Effector memory CD8-positive, alpha-beta T cell (primary cell): ENCODE results near the gene EVA1C.
"Not testable (repeated sequence)": the region's sequence is repeated elsewhere in the genome, so short reads cannot be mapped to it uniquely, and the experiment has no call there.

Source experiments
- ATAC-seq: fragments of 150-1000 bp; cut with Tn5 transposase; replicated peaks from 2 replicates; pipeline ENCODE4 v1.10.0; 2021; ENCODE audit warnings: mild to moderate bottlenecking, moderate library complexity
- DNase-seq, 3 experiments: peaks; one replicate each; pipeline ENCODE4 v3.0.0; 2021
- H3K27ac Mint-ChIP-seq, 2 donors: one replicate each; pipeline ENCODE4 v1.8.0; 2022; ENCODE audit warnings: mild to moderate bottlenecking in 2 of 2, mixed read lengths in 2 of 2, moderate library complexity in 2 of 2
- H3K27me3 Mint-ChIP-seq, 2 donors: one replicate each; pipeline ENCODE4 v1.8.0; 2022; ENCODE audit warnings: mixed read lengths in 2 of 2
- H3K36me3 Mint-ChIP-seq: one replicate; pipeline ENCODE4 v1.8.0; 2022; ENCODE audit warnings: mild to moderate bottlenecking, moderate library complexity, mixed read lengths; ENCODE audit not compliant: insufficient read depth
- H3K4me1 Mint-ChIP-seq, 2 donors: one replicate each; pipeline ENCODE4 v1.8.0; 2022; ENCODE audit warnings: low read depth in 2 of 2, mixed read lengths in 2 of 2
- H3K4me3 Mint-ChIP-seq, 2 donors: one replicate each; pipeline ENCODE4 v1.8.0; 2022; ENCODE audit warnings: mild to moderate bottlenecking in 2 of 2, mixed read lengths in 2 of 2, moderate library complexity in 2 of 2
- H3K9me3 Mint-ChIP-seq, 2 donors: one replicate each; pipeline ENCODE4 v1.8.0; 2022; ENCODE audit warnings: mixed read lengths in 2 of 2
- total RNA-seq, 9 experiments: gene quantifications; one replicate each; lab custom pipeline; 2026; lab: John Stamatoyannopoulos, UW

Gene EVA1C, protein sequence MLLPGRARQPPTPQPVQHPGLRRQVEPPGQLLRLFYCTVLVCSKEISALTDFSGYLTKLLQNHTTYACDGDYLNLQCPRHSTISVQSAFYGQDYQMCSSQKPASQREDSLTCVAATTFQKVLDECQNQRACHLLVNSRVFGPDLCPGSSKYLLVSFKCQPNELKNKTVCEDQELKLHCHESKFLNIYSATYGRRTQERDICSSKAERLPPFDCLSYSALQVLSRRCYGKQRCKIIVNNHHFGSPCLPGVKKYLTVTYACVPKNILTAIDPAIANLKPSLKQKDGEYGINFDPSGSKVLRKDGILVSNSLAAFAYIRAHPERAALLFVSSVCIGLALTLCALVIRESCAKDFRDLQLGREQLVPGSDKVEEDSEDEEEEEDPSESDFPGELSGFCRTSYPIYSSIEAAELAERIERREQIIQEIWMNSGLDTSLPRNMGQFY
- 9.4 to 24.8 (median 15.7) reads per million in 9 experiments for total RNA-seq

DNA sequence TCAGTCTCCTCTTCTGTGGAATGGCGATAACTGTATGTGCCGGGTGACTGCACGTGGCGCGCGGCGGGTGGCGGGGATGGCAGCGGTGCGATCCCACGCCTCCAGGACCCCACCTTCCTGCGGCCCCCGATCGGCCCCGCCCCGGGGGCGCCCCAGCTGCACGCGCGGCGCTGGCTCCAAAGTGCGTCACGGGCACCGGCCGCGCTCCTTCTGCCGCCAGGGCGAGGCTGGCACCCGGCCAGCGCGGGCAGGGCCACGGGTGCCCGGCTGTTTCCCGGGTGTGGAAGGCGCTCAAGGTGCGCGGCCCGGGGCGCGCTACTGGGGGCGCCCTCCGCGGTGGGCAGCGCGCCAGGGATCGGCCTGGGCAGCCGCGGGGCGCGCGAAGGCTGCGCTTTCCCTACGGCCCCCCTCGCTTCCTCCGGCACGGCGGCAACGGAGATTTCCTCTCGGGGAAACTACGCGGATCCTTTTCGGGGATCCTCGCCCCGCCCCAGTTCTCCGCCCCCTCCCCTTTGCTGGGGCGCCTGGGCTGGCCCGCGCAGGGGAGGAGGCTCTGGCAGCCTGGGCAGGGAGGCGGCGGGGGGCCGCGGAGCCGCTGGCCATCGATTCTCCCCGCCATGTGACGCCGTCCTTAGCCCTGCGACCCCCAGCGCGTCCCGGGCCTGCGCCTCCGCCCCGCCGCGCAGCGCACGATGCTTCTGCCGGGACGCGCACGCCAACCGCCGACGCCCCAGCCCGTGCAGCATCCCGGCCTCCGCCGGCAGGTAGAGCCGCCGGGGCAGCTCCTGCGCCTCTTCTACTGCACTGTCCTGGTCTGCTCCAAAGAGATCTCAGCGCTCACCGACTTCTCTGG, at the start of gene EVA1C:
Gene EVA1C (plus strand): TSS at position 545 of the 853 bp plus-strand sequence. CDS start 148 bp downstream, at position 693.
- peak; percentile 68 to 82 (median 75) for DNase-seq

DNA sequence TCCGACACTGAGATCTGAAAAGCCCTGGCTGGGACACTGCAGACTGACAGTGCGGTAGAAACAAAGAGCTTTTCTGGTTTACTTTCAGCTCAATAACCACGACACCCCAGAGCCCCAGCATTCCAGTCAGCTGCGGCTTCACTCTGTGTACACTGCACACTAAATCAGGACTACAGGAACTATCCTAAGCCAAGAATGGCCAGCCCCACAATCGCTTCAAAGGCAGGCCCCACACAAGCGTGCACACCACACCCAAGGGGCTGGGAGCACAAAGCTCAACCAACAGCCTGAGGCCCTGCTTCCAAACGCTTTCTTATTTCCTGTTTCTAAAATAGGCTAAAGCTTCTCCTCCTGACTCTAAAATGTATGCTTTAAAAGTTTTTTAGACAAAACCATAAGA, 48.1 kb upstream of the EVA1C start:
- no peak for ATAC-seq
- Mint-ChIP-seq H3K4me1 (peaks cover 0 to 3% of the 10 kb centered on the region in 2 donors), H3K9me3 (no peaks in the 10 kb centered on the region), H3K27me3 (no peaks in the 10 kb centered on the region), H3K4me3 (no peak overlapping the region), H3K27ac (no peak overlapping the region), H3K36me3 (peaks cover 72% of the 10 kb centered on the region)
- no peak for DNase-seq

More for the DNA sequence above, at the start of gene EVA1C:
- Mint-ChIP-seq H3K36me3 (peaks cover 14% of the 10 kb centered on the region), H3K4me3 (peak within 1 kb of the TSS; percentile 93 to 98), H3K9me3 (peaks cover 0 to 5% of the 10 kb centered on the region in 2 donors), H3K4me1 (peaks cover 58 to 65% of the 10 kb centered on the region in 2 donors), H3K27ac (peak within 1 kb of the TSS; percentile 94 to 98), H3K27me3 (no peaks in the 10 kb centered on the region)
- ATAC-seq = peak; percentile 70

DNA sequence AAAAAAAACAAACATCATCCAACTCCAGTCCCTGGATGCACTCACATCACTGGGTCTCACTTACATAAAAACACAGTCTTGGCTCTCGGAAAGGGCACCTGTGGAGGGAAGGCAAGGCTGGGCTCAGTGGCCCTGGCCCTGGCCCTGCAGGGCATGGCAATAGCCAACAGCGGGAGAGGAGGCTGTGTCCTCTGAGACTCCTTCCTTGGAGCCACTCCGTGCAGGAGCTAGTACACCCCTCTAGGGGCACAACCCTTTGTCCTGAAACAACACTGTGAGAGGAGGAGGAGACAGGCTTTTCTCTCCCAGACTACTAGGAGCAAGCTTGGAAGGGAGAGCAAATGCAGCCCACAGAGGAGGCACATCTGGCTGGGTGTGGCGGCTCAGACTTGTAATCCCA, 47.7 kb upstream of the EVA1C start:
- peaks cover 75% of the 10 kb centered on the region for H3K36me3 Mint-ChIP-seq
- ATAC-seq (no peak), DNase-seq (no peak)
- H3K27me3 Mint-ChIP-seq = no peaks in the 10 kb centered on the region
- H3K9me3 Mint-ChIP-seq = no peaks in the 10 kb centered on the region
- peaks cover 0 to 3% of the 10 kb centered on the region in 2 donors for H3K4me1 Mint-ChIP-seq
- no peak overlapping the region for H3K27ac Mint-ChIP-seq
- no peak overlapping the region for H3K4me3 Mint-ChIP-seq

DNA sequence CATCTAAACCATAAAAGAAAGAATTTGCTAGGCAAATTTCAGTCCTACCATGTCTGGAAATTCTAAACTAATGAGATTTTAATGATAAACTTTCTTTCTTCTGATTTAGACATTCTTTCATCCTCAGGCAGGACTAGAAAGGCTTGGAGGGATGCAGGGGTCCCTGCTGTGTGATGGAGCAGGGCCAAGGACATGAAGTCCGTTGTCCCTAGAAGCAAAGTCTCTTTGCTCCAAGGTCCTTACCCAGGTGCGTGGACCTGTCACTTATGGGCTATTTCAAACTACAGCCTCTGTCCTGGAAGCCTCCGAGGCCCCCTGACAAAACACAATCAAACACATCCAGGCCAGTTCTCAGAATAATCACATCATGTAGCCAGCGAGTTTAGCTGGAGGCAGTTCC, 46.3 kb upstream of the EVA1C start:
- no peaks in the 10 kb centered on the region for H3K27me3 Mint-ChIP-seq
- ATAC-seq = no peak

DNA sequence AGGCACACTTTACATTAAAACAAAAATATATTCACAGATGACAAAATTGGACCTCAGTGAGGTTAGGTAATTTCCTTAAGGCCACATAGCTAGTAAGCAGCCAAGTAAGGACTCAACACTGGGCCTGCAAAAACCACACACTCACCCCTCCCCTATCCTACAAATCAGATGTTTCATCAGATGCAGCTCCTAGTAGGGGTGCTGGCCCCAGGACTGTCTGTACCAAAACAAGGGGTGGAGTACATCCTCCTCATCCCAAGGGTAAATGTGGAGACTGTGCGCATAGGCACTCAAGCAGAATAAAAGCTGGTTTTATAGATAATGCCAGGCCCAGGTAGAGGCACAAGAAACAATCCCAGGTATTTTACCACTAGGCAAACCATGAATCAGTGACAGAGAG, 45.3 kb upstream of the EVA1C start:
- Mint-ChIP-seq H3K4me3 (no peak overlapping the region), H3K27me3 (no peaks in the 10 kb centered on the region), H3K9me3 (no peaks in the 10 kb centered on the region), H3K27ac (no peak overlapping the region), H3K36me3 (peaks cover 67% of the 10 kb centered on the region), H3K4me1 (peaks cover 0 to 3% of the 10 kb centered on the region in 2 donors)
- no peak for DNase-seq
- no peak for ATAC-seq

More for the DNA sequence above, 46.3 kb upstream of the EVA1C start:
- Mint-ChIP-seq H3K27ac (no peak overlapping the region), H3K4me3 (no peak overlapping the region), H3K9me3 (no peaks in the 10 kb centered on the region), H3K4me1 (peaks cover 0 to 3% of the 10 kb centered on the region in 2 donors), H3K36me3 (peaks cover 66% of the 10 kb centered on the region)
- DNase-seq = no peak

DNA sequence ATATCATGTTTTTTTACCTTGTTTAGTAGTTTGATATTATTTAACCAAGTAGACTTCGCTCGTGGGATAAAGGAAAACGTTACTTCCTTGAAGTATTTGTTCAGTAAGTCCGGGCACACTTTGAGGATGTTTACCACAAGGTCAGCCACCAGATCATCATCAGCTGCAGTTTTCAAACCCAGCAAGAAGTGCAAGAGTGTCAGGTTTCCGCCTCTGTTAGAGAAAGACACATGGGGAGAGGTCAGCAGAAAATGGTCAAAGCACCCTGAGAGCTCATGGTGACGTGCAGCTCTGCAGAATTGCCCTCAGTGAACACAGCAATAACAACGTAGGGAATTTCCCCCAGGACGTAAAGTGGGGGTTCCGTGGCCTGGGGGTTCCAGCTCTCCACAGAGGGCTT, 44.1 kb upstream of the EVA1C start:
- Mint-ChIP-seq H3K27me3 (no peaks in the 10 kb centered on the region), H3K9me3 (no peaks in the 10 kb centered on the region), H3K4me1 (peaks cover 0 to 3% of the 10 kb centered on the region in 2 donors), H3K4me3 (no peak overlapping the region), H3K27ac (no peak overlapping the region), H3K36me3 (peaks cover 71% of the 10 kb centered on the region)
- no peak for ATAC-seq
- no peak for DNase-seq

DNA sequence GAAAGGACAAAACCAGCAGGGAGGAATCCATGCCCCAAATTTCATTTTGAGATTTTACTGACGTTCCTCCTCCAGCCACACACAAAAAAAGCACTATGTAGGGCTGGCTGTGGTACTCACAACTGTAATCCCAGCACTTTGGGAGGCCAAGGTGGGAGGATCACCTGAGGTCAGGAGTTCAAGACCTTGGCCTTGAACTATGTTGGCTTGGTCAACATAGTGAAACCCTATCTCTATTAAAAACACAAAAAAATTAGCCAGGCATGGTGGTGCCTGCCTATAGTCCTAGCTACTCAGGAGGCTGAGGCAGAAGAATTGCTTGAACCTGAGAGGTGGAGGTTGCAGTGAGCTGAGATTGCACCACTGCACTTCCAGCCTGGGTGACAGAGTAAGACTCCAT, 43.5 kb upstream of the EVA1C start:
- not testable (repeated sequence) for H3K27ac Mint-ChIP-seq, ATAC-seq, DNase-seq, H3K9me3 Mint-ChIP-seq, H3K4me3 Mint-ChIP-seq, H3K4me1 Mint-ChIP-seq, H3K27me3 Mint-ChIP-seq
- peaks cover 66% of the 10 kb centered on the region for H3K36me3 Mint-ChIP-seq

DNA sequence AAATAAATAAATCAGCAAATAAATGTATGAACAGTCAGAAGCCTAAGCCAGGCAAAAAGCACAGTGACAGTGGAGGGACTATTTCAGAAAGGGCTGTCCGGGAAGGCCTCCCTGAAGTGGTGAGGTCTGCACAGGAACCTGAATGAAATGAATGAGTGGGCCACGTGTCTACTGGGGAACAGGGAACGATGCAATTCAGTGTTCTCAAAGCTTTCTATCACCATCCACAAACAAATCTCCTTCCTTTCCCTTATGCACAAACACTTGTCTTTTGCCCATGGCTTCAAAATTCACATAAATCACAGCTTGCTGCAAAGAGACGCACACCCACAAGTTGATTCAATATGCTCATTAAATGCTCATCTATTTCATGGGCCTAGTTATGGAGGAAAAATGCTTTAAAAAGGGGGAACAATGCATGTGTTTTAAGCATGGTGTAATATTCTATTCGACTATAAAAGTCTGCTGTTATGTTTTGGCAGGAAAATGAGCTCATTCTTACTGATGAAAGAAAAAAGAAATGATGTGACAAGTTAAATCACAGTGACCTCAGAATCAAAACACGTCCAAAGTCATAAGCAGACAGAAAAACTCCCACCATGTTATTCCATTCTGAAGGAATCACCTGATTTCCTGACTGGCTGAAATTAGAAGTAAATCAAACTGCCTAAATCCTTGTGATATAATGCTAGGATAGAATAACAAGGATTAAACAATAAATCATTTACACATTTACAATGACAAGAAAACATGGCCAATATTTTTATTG, 41.3 kb upstream of the EVA1C start:
- no peaks in the 10 kb centered on the region for H3K9me3 Mint-ChIP-seq
- DNase-seq = no peak
- no peak overlapping the region for H3K27ac Mint-ChIP-seq

DNA sequence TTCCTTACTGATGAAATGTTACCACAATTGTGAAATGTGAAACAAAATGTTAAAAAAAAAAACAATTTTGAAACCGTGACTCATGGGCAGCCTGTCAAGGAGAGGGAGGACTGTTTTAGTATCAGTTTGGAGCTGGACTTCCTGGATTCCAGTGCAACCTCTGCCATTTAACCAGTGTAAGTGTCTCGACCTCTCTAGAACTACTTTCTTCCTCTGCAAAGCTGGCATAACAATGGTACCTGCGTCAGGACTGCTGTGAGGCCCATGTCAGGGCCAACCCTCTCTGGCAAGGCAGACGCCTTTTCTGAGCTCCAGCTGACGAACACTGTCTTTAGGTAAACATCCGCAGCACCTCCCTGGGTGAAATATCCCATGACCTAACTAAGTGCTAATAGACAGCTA, 40.6 kb upstream of the EVA1C start:
- H3K36me3 Mint-ChIP-seq = peaks cover 52% of the 10 kb centered on the region
- H3K27me3 Mint-ChIP-seq = no peaks in the 10 kb centered on the region
- DNase-seq (no peak), ATAC-seq (no peak)
- H3K4me1 Mint-ChIP-seq = no peaks in the 10 kb centered on the region
- peak overlapping the region; percentile 65 to 71 for H3K27ac Mint-ChIP-seq
- no peaks in the 10 kb centered on the region for H3K9me3 Mint-ChIP-seq
- H3K4me3 Mint-ChIP-seq = no peak overlapping the region

More for the DNA sequence above, 41.3 kb upstream of the EVA1C start:
- no peaks in the 10 kb centered on the region for H3K4me1 Mint-ChIP-seq
- H3K36me3 Mint-ChIP-seq = peaks cover 59% of the 10 kb centered on the region
- no peaks in the 10 kb centered on the region for H3K27me3 Mint-ChIP-seq
- no peak for ATAC-seq
- H3K4me3 Mint-ChIP-seq = no peak overlapping the region

DNA sequence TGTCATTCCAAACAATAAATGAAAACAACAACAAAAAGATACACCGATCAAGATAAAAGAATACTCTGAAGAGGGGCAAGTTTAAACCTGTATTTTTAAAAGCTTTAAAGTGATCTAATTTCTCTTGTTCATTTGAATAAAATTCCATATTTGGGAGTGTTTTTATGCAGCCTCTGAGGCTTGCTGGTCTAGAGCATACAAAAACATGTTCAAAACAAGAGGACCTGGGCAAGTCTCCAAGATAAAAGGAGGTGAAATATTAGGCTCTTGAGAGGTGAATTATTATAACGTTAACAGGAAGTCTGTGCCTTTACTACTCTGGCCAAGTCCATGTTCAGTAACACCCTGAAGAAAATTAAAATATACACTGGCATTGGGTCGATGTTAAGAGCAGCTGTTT, 39.8 kb upstream of the EVA1C start:
- Mint-ChIP-seq H3K9me3 (no peaks in the 10 kb centered on the region), H3K36me3 (peaks cover 50% of the 10 kb centered on the region), H3K4me3 (no peak overlapping the region), H3K27me3 (no peaks in the 10 kb centered on the region), H3K27ac (peak overlapping the region in 1 of 2 donors; percentile 71), H3K4me1 (no peaks in the 10 kb centered on the region)
- DNase-seq = no peak
- no peak for ATAC-seq

DNA sequence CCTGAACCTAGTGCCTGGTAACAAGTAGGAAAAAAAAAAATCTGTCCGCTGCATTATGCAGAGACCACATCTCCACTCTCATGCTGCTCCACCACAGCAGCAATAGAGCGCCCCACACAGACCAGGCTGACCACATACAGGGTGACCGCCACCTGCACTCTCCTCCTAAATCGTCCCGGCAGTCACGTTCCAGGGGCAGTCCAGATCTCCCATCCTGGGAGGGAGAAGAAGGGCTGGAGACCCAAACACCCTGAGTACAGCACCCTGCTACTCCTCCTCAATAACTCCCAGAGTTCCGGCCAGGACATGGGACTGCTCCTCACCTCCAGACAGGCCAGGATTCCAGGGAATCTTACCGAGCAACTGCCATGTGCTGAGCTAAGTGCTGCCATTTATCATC, 35.0 kb upstream of the EVA1C start:
- Mint-ChIP-seq H3K4me3 (no peak overlapping the region), H3K36me3 (peaks cover 40% of the 10 kb centered on the region), H3K27ac (no peak overlapping the region), H3K9me3 (no peaks in the 10 kb centered on the region), H3K4me1 (peaks cover 3 to 5% of the 10 kb centered on the region in 2 donors), H3K27me3 (no peaks in the 10 kb centered on the region)
- ATAC-seq (no peak), DNase-seq (no peak)

DNA sequence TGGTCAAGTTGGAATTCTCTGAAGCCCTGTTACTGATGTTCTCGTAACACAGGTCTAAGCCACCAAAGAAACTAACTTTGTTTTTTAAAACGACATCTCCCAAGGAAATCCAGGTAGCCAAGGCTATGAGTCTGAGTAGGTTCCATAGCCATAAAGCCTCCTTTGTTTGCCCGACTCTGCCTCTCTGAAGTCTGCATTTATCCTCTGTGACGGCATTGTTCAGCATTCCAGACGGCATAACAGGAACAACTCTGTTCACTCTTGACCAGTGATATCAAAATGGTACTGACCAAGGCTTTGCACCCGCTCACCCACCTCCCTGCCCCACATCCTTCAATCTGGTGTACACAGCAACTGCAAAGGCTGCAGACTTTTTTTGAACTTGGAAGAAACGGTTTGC, 34.5 kb upstream of the EVA1C start:
- ATAC-seq = no peak
- DNase-seq = no peak
- peaks cover 3 to 5% of the 10 kb centered on the region in 2 donors for H3K4me1 Mint-ChIP-seq
- H3K27ac Mint-ChIP-seq = no peak overlapping the region
- H3K27me3 Mint-ChIP-seq = no peaks in the 10 kb centered on the region
- no peak overlapping the region for H3K4me3 Mint-ChIP-seq
- H3K9me3 Mint-ChIP-seq = no peaks in the 10 kb centered on the region
- H3K36me3 Mint-ChIP-seq = peaks cover 36% of the 10 kb centered on the region

DNA sequence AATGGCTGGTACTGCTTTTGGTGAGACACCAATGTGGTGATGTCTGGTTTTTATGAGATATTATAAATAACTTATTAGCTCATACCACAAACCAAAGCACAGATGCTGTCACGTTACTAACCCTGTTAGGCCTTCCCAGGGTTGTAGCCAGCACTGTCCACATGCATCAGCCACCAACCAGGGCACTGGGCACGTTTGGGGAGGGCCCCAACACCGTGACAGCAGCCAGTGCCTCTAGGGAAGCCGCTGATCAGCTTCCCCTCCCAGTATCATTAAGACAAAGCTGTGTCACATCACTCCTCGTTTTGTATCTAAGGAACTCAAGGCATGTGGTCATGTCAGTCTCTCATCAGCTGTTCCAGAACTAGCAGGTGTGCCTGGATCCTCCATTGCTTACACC, 33.5 kb upstream of the EVA1C start:
- H3K4me3 Mint-ChIP-seq = no peak overlapping the region
- peaks cover 41% of the 10 kb centered on the region for H3K36me3 Mint-ChIP-seq
- no peaks in the 10 kb centered on the region for H3K9me3 Mint-ChIP-seq
- DNase-seq (no peak), ATAC-seq (no peak)
- H3K27me3 Mint-ChIP-seq = no peaks in the 10 kb centered on the region
- H3K4me1 Mint-ChIP-seq = peaks cover 3 to 5% of the 10 kb centered on the region in 2 donors
- H3K27ac Mint-ChIP-seq = no peak overlapping the region
